Measurements from ENCODE around the gene GABRR2. TPM values are rescaled to one million over a fixed set of nuclear protein-coding genes. Genes with fewer than 3 reads are reported as not detected.
"Not testable (repeated sequence)": the region's sequence is repeated elsewhere in the genome, so short reads cannot be mapped to it uniquely, and the experiment has no call there.

The GABRR2 gene
- total and polyA plus RNA-seq, 5 donors: 0.26 to 0.81 (median 0.38) TPM

DNA sequence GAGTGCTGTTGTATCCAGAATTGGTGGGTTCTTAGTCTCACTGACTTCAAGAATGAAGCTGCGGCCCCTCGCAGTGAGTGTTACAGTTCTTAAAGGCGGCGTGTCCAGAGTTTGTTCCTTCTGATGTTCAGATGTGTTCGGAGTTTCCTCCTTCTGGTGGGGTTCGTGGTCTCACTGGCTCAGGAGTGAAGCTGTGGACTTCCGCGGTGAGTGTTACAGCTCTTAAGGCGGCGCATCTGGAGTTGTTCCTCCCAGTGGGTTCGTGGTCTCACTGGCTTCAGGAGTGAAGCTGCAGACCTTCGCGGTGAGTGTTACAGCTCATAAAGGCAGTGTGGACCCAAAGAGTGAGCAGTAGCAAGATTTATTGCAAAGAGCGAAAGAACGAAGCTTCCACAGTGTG is 81.5 kb downstream of the GABRR2 start:
- H3K27me3 ChIP-seq (ENCODE audit: control insufficient read depth, insufficient read depth); H3K9me3 ChIP-seq (ENCODE audit: control insufficient read depth, low read length); H3K4me3 ChIP-seq (ENCODE audit: low read length); intact Hi-C loops (cut with DNase I); H3K27ac ChIP-seq (ENCODE audit: low read length); H3K4me1 ChIP-seq (ENCODE audit: control insufficient read depth, insufficient read depth, low read length); DNase-seq; ATAC-seq: not testable (repeated sequence)
- 85% methylated on average over 15 of the region's 15 CpGs for WGBS

DNA sequence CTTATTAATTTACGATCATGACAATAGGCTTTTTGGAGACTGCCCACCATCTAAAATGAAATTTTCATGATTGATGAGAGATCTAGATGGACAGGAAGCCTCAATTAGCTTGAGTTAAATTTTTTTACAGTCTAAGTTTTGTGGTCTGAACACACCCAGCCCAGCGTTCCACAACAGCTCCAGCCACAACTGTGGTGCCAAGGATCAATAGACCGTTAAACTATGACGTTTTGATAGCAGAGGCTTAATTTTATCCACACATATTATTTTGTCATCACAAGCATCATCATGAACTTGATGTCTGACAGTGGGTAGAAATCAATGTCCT is 92.4 kb downstream of the GABRR2 start:
- intact Hi-C loops (cut with DNase I): no loop called here
- DNase-seq: no peak
- ATAC-seq: no peak
- no peak overlapping the region for H3K4me3 ChIP-seq (ENCODE audit: low read length)
- no peaks in the 10 kb centered on the region for H3K27me3 ChIP-seq (ENCODE audit: control insufficient read depth, insufficient read depth)
- 80% methylated on average over 4 of the region's 4 CpGs for WGBS
- no peaks in the 10 kb centered on the region for H3K9me3 ChIP-seq (ENCODE audit: control insufficient read depth, low read length)
- no peak overlapping the region for H3K27ac ChIP-seq (ENCODE audit: low read length)
- H3K4me1 ChIP-seq (ENCODE audit: control insufficient read depth, insufficient read depth, low read length): no peaks in the 10 kb centered on the region

GRCh38 chr6:89221971-89222711 is 93.0 kb downstream of the GABRR2 start:
- DNase-seq (no peak), ATAC-seq (peak in 1 of 2 donors; percentile 48)
- intact Hi-C loops (cut with DNase I): no loop called here
- H3K4me1 ChIP-seq (ENCODE audit: control insufficient read depth, insufficient read depth, low read length): no peaks in the 10 kb centered on the region
- H3K27me3 ChIP-seq (ENCODE audit: control insufficient read depth, insufficient read depth): no peaks in the 10 kb centered on the region
- H3K4me3 ChIP-seq (ENCODE audit: low read length): no peak overlapping the region
- H3K9me3 ChIP-seq (ENCODE audit: control insufficient read depth, low read length): no peaks in the 10 kb centered on the region
- no peak overlapping the region for H3K27ac ChIP-seq (ENCODE audit: low read length)
- 43% methylated on average over 7 of the region's 7 CpGs for WGBS

DNA sequence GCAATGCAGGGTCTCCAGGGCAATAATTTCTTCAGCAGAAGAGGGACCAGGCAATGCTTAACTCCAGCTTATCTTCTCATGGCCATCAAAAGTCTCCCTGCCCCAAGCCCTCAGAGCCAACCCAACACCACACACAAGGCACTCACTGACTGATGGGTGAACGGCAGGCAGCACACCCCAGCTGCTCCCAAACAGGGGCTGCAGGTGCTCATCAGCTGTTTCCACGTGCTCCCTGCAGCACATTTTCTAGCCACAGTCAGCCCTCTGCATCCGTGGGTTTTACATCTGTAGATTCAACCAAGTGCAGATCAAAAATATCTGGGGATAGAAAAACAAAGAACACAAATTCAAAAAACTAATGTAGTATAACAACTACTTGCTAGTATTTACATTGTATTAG is 94.0 kb downstream of the GABRR2 start:
- no peaks in the 10 kb centered on the region for H3K9me3 ChIP-seq (ENCODE audit: control insufficient read depth, low read length)
- ATAC-seq (no peak), DNase-seq (no peak)
- WGBS: 82% methylated on average over 3 of the region's 3 CpGs
- H3K27ac ChIP-seq (ENCODE audit: low read length): no peak overlapping the region
- no peak overlapping the region for H3K4me3 ChIP-seq (ENCODE audit: low read length)
- intact Hi-C loops (cut with DNase I): no loop called here
- no peaks in the 10 kb centered on the region for H3K4me1 ChIP-seq (ENCODE audit: control insufficient read depth, insufficient read depth, low read length)
- no peaks in the 10 kb centered on the region for H3K27me3 ChIP-seq (ENCODE audit: control insufficient read depth, insufficient read depth)

DNA sequence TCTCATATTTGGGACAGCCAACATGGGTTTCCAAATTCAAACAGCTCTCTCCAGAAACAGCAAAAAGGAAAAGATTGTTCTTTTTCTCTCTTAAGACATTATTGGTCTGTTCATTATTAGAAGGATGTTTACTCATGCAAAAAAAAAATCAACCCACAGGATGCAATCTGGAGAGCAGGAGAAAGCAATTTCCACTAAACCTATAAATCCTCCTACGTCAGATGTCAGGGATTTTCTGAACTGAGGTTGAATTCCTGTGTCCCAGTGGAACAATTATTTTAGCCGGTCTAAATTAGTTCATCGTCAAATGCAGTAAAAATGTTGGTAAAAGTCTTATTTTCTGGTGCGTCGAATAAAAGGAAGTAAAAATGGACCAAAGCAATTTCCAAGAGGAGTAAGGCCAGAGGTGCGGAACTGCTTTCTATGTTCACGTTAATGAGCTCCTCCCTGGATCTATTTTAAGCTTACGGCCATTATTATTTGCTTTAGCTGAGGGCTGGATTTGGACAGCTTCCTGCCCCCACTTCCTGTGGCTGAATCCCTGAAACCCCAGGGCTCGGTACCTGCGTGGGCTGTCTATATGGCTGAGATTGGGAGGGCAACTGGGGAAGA is 97.7 kb downstream of the GABRR2 start, which contains the start of gene GABRR1:
Gene GABRR1 (minus strand): TSS at position 60 of the 612 bp plus-strand sequence. CDS start 36 bp downstream, at position 24.
- no peaks in the 10 kb centered on the region for H3K9me3 ChIP-seq (ENCODE audit: control insufficient read depth, low read length)
- DNase-seq (no peak), ATAC-seq (no peak)
- intact Hi-C loops (cut with DNase I): no loop called here
- H3K27ac ChIP-seq (ENCODE audit: low read length): no peak within 1 kb of the TSS
- WGBS: 41% methylated on average over 10 of the region's 10 CpGs
- no peak within 1 kb of the TSS for H3K4me3 ChIP-seq (ENCODE audit: low read length)
- no peaks in the 10 kb centered on the region for H3K4me1 ChIP-seq (ENCODE audit: control insufficient read depth, insufficient read depth, low read length)
- H3K27me3 ChIP-seq (ENCODE audit: control insufficient read depth, insufficient read depth): no peaks in the 10 kb centered on the region

- DNase-seq: no peak
- intact Hi-C loops (cut with DNase I): no loop called here
- no peak for ATAC-seq
- Histone ChIP-seq H3K27me3 (ENCODE audit: control insufficient read depth, insufficient read depth) (no peaks in the 10 kb centered on the region), H3K27ac (ENCODE audit: low read length) (no peak overlapping the region), H3K4me1 (ENCODE audit: control insufficient read depth, insufficient read depth, low read length) (no peaks in the 10 kb centered on the region), H3K9me3 (ENCODE audit: control insufficient read depth, low read length) (no peaks in the 10 kb centered on the region), H3K4me3 (ENCODE audit: low read length) (no peak overlapping the region)
- 82% methylated on average over 4 of the region's 4 CpGs for WGBS
These were observed 98.7 kb downstream of the GABRR2 start for GRCh38 chr6:89216411-89216810.

DNA sequence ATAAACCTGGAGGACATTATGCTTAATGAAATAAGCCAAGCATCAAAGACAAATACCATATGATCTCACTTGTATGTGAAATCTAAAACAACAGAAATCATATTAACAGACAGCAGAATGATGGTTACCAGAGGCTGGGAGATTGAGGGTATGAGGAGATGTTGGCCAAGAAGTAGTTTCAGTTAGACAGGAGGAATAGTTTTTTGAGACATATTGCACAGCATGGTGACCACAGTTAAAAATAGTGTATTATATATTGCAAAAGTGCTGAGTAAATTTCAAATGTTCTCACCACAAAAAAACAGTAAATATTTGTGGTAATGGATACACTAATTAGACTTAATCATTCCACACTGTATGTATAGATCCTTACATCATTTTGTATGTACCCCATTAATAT is 99.7 kb downstream of the GABRR2 start:
- ATAC-seq: no peak
- intact Hi-C loops (cut with DNase I): no loop called here

GRCh38 chr6:89214197-89214596 is 100.9 kb downstream of the GABRR2 start:
- H3K27ac ChIP-seq (ENCODE audit: low read length): no peak overlapping the region
- DNase-seq (no peak), ATAC-seq (no peak)
- no peak overlapping the region for H3K4me3 ChIP-seq (ENCODE audit: low read length)
- no peaks in the 10 kb centered on the region for H3K27me3 ChIP-seq (ENCODE audit: control insufficient read depth, insufficient read depth)
- no peaks in the 10 kb centered on the region for H3K9me3 ChIP-seq (ENCODE audit: control insufficient read depth, low read length)
- H3K4me1 ChIP-seq (ENCODE audit: control insufficient read depth, insufficient read depth, low read length): no peaks in the 10 kb centered on the region
- intact Hi-C loops (cut with DNase I): no loop called here

More for the DNA sequence above, 99.7 kb downstream of the GABRR2 start:
- Histone ChIP-seq H3K4me1 (ENCODE audit: control insufficient read depth, insufficient read depth, low read length) (no peaks in the 10 kb centered on the region), H3K4me3 (ENCODE audit: low read length) (no peak overlapping the region), H3K27me3 (ENCODE audit: control insufficient read depth, insufficient read depth) (no peaks in the 10 kb centered on the region), H3K9me3 (ENCODE audit: control insufficient read depth, low read length) (no peaks in the 10 kb centered on the region), H3K27ac (ENCODE audit: low read length) (no peak overlapping the region)
- DNase-seq: no peak

DNA sequence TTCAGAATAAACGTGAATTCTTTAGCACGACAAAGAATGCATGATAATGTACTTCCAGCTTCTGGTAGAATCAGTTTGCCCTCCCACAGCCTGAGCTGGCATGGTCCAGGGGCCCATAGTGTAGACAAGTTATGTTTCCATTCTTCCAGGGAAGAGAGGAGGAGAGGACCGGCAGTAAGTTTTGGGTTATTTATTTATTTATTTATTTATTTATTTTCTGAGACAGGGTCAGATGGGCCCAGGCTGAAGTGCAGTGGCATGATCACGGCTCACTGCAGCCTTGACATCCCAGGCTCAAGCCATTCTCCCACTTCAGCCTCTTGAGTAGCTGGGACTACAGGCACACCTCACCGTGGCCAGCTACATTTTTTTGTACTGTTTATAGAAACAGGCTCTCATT is 102.6 kb downstream of the GABRR2 start:
- Histone ChIP-seq H3K4me1 (ENCODE audit: control insufficient read depth, insufficient read depth, low read length) (no peaks in the 10 kb centered on the region), H3K27me3 (ENCODE audit: control insufficient read depth, insufficient read depth) (no peaks in the 10 kb centered on the region), H3K9me3 (ENCODE audit: control insufficient read depth, low read length) (no peaks in the 10 kb centered on the region), H3K4me3 (ENCODE audit: low read length) (no peak overlapping the region), H3K27ac (ENCODE audit: low read length) (no peak overlapping the region)
- DNase-seq: no peak
- no peak for ATAC-seq
- 53% methylated on average over 5 of the region's 5 CpGs for WGBS
- intact Hi-C loops (cut with DNase I): no loop called here

GRCh38 chr6:89209457-89209856 is 105.6 kb downstream of the GABRR2 start:
- Histone ChIP-seq H3K4me3 (ENCODE audit: low read length) (no peak overlapping the region), H3K9me3 (ENCODE audit: control insufficient read depth, low read length) (no peaks in the 10 kb centered on the region), H3K4me1 (ENCODE audit: control insufficient read depth, insufficient read depth, low read length) (no peaks in the 10 kb centered on the region), H3K27me3 (ENCODE audit: control insufficient read depth, insufficient read depth) (no peaks in the 10 kb centered on the region), H3K27ac (ENCODE audit: low read length) (no peak overlapping the region)
- intact Hi-C loops (cut with DNase I): no loop called here
- ATAC-seq (no peak), DNase-seq (no peak)
- WGBS: 94% methylated on average over 6 of the region's 6 CpGs

DNA sequence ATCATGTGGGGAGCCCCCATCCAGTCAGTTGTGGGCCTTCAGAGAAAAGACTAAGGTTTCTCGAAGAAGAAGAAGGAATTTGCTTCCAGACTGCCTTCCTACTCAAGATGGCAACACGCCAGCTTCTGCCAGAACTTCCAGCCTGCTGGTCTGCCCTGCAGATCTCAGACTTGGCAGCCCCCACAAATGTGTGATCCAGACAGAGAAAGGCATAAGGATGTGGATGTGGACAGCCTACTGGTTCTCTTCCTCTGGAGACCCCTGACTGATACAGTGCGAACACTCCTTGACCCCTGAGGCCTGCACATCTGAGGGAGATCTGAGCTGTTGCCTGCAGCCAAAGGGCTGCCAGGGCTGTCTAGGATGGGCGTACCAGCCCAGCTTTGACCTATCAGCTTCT is 106.5 kb downstream of the GABRR2 start:
- Histone ChIP-seq H3K27ac (ENCODE audit: low read length) (no peak overlapping the region), H3K9me3 (ENCODE audit: control insufficient read depth, low read length) (no peaks in the 10 kb centered on the region), H3K27me3 (ENCODE audit: control insufficient read depth, insufficient read depth) (no peaks in the 10 kb centered on the region), H3K4me1 (ENCODE audit: control insufficient read depth, insufficient read depth, low read length) (no peaks in the 10 kb centered on the region), H3K4me3 (ENCODE audit: low read length) (no peak overlapping the region)
- no peak for ATAC-seq
- DNase-seq: peak in 1 of 3 donors; percentile 55
- intact Hi-C loops (cut with DNase I): no loop called here
- 75% methylated on average over 4 of the region's 4 CpGs for WGBS

All from right cardiac atrium (tissue), 5 donors.